HG02981 (cell line): ENCODE data around the gene VWA5A.
"Not testable (repeated sequence)": the region's sequence is repeated elsewhere in the genome, so short reads cannot be mapped to it uniquely, and the experiment has no call there.

Experiments used
- ATAC-seq: cut with Tn5 transposase; IDR thresholded peaks from one replicate; pipeline ENCODE4 v1.9.1; 2021; ENCODE audit warnings: mild to moderate bottlenecking, moderate library complexity; ENCODE audit not compliant: unreplicated experiment

VWA5A gene

DNA sequence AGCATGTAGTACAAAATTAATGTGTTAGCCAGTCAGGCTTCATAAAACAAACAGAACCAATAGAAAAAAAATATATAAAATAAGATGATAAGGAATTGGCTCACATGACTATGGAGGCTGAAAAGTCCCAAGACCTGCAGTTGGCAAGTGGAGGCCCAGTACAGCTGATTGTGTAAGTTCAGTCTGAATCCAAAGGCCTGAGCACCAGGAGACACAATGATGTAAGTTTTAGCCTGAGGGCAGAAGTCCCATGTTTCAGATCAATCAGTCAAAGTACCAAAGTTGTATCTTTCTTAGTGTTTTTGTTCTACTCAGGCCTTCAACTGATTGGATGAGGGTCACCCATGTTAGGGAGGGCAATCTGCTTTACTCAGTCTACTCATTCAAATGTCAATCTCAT, 53.5 kb downstream of the VWA5A start:
- ATAC-seq: no peak

- ATAC-seq: not testable (repeated sequence)
Measured at GRCh38 chr11:124170315-124170714, 55.1 kb downstream of the VWA5A start.

GRCh38 chr11:124170801-124171586, 55.7 kb downstream of the VWA5A start:
- no peak for ATAC-seq

DNA sequence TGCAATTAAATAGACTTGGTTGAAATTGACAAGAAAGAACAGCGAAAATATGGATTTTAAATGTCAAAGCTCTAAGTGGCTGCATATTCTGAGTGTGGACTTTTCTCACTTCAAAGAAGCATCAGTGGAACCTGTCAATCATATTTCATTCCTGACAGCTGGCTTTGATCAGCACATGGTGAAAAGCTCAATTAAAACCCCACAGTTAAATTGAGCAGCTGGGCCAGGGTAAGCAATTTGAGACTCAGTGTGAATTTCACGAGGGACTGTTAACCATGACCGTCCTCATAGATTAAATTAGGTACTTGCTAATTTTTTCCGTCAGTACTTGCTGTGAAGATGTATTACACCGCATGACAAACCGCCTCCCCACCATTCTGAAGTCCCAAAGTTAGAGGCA, 56.9 kb downstream of the VWA5A start:
- ATAC-seq: no peak

GRCh38 chr11:124172599-124172998, 57.3 kb downstream of the VWA5A start:
- no peak for ATAC-seq

GRCh38 chr11:124174001-124174583, 58.8 kb downstream of the VWA5A start:
- no peak for ATAC-seq

DNA sequence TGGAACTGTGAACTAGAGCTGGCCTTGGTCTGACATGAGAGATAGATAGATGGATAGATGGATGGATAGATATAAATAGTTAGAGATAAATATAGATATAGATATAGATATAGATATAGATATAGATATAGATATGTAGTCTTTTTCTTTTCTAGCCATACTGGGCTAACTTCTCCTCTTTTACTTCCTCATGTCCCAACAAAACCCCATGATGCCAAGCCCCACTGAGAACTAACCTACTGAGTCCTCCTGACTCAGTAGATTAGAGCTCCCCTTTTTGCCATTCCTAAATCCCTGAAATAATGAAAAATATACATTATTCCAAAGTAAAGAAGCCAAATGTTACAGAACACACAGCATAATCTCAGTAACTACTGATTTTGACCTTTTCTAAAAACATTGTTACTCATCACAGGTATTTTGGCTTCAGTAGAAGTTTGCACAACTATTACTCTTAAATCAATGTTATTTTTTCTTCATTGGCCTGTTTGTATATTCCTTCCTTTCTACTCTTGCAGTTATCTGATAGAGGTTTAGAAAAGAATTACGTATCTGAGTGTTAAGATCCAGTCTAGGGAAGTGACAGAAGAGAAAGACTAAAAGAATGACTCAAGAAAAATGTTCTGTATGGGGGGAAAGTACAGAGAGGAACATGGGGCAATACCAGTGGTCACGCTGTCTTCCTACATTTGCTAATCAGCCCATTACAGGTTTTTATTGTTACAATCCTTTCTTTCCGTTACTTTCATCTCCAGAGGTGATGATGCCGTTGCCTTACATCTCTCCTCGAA, 61.9 kb downstream of the VWA5A start:
- ATAC-seq: no peak

DNA sequence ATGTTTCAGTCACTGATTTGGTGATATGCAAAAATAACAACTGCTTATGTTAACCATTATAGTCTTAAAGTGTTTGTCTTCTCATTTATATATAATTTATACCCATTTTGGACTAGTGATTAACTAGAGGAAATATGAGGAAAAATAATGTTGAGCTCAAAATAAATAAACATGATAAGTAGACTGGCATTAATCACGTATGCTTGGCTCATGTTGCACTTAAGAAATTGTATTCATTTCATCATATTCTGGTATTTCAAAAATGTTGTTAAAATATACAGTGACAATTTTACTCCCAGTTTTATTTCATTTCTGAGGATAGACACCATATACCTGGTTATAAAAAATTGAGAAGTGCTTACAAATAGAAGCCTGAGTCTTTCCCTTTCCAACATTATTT, 64.1 kb downstream of the VWA5A start:
- ATAC-seq: no peak

DNA sequence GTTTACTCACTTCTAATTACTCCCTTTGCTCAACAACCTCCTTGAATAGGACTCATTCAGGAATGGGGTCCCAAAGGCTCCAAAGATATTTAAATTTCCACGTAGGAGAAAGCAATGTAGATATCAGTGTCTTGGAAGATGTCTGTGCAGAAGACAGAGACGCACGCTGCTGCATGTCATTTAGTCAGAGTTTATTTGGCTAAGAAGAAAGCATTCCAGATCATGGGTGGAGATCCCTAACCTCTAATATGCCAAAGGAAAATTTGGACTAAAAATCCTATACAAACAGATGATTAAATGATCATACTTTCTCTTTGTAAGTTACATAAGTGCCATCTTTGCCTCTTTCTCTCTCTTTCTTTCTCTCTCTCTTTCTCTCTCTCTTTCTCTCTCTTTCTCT, 67.8 kb downstream of the VWA5A start, which contains the start of gene OR10D3:
Gene OR10D3 (plus strand): TSS at position 278 of the 400 bp plus-strand sequence. CDS start 1,925 bp downstream, outside the sequence.
- no peak for ATAC-seq

GRCh38 chr11:124190298-124191139, 75.3 kb downstream of the VWA5A start:
- no peak for ATAC-seq

- ATAC-seq: peak; percentile 91
Measured at GRCh38 chr11:124193221-124194010, 78.2 kb downstream of the VWA5A start.

- no peak for ATAC-seq
Measured at GRCh38 chr11:124194293-124195188, 79.3 kb downstream of the VWA5A start.

GRCh38 chr11:124195189-124195734, 80.0 kb downstream of the VWA5A start:
- ATAC-seq: peak; percentile 74
